Loucy (cell line): ENCODE measurements around the gene ALDH3A2.

Experiments
- H2AFZ ChIP-seq: fragments of 200-600 bp; sonication (generic); 2 replicates; pipeline ENCODE4 v1.6.0; 2016; ENCODE audit warnings: antibody characterized with exemption, mild to moderate bottlenecking, low read length, moderate library complexity
- H3F3A ChIP-seq: fragments of 200-600 bp; 2 replicates; pipeline ENCODE4 v1.6.0; 2016; ENCODE audit warnings: antibody characterized with exemption, low read depth, mild to moderate bottlenecking
- H3K27me3 ChIP-seq: fragments of 200-600 bp; sonication (generic); 2 replicates; pipeline ENCODE4 v1.6.1; 2014; ENCODE audit warnings: low read length, mild to moderate bottlenecking; ENCODE audit not compliant: insufficient read depth, poor library complexity, severe bottlenecking
- H3K36me3 ChIP-seq: fragments of 200-600 bp; sonication (generic); 2 replicates; pipeline ENCODE4 v1.6.1; 2016; ENCODE audit warnings: low read length; ENCODE audit not compliant: insufficient read depth
- H3K4me1 ChIP-seq: fragments of 200-600 bp; sonication (generic); 2 replicates; pipeline ENCODE4 v1.5.1; 2014; ENCODE audit warnings: low read length, mild to moderate bottlenecking; ENCODE audit not compliant: insufficient read depth, poor library complexity, severe bottlenecking
- H3K4me2 ChIP-seq: fragments of 200-600 bp; sonication (generic); 2 replicates; pipeline ENCODE4 v1.6.0; 2014; ENCODE audit warnings: antibody characterized with exemption, low read length, low read depth, mild to moderate bottlenecking; ENCODE audit not compliant: poor library complexity, severe bottlenecking
- H3K4me3 ChIP-seq: fragments of 200-600 bp; sonication (generic); 2 replicates; pipeline ENCODE4 v1.5.1; 2014; ENCODE audit warnings: low read length, mild to moderate bottlenecking, mixed read lengths; ENCODE audit not compliant: poor library complexity, severe bottlenecking
- H3K79me2 ChIP-seq: fragments of 200-600 bp; sonication (generic); 2 replicates; pipeline ENCODE4 v1.6.1; 2014; ENCODE audit warnings: low read length; ENCODE audit not compliant: insufficient read depth
- H3K9ac ChIP-seq: fragments of 200-600 bp; sonication (generic); 2 replicates; pipeline ENCODE4 v1.6.0; 2014; ENCODE audit warnings: mild to moderate bottlenecking, low read depth, low read length, moderate library complexity; ENCODE audit not compliant: poor library complexity, severe bottlenecking
- H3K9me2 ChIP-seq: fragments of 200-600 bp; sonication (generic); replicated peaks from 2 replicates; pipeline ENCODE4 v1.6.1; 2016; ENCODE audit warnings: low read depth, low read length, mixed read lengths
- H3K9me3 ChIP-seq: fragments of 200-600 bp; sonication (generic); 2 replicates; pipeline ENCODE4 v1.6.1; 2014; ENCODE audit warnings: mild to moderate bottlenecking, antibody characterized with exemption, low read length, low read depth; ENCODE audit not compliant: insufficient read depth
- H4K20me1 ChIP-seq: fragments of 200-600 bp; sonication (generic); 2 replicates; pipeline ENCODE4 v1.6.0; 2014; ENCODE audit warnings: antibody characterized with exemption, low read length, mild to moderate bottlenecking; ENCODE audit not compliant: insufficient read depth, poor library complexity, severe bottlenecking
- EZH2phosphoT487 ChIP-seq: fragments of 200-600 bp; IDR thresholded peaks from 2 replicates; pipeline ENCODE4 v1.6.1; 2018; ENCODE audit warnings: antibody characterized with exemption, mild to moderate bottlenecking, moderate library complexity, borderline replicate concordance
- TF ChIP-seq, protein P1 (sequence below): fragments of 200-600 bp; sonication (generic); conservative IDR thresholded peaks from 2 replicates; pipeline ENCODE4 v1.5.1; 2014; ENCODE audit warnings: mild to moderate bottlenecking, antibody characterized with exemption, low read length

ALDH3A2 gene

DNA sequence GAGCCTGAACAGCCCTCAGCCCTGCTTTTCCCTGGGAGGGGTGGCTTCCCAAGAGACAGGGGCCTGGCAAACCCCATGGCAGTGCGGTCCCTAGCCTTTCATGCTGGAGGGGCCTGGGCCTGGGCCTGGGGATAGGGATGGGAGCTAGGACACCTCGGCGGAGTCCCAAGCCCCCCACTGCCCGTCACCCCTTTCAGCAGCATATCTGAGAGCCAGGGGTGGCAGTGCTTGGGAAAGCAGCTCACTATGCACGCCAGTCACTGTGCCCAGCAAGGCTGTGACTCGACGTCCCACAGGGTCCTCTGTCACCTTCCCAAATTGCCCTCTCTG is 68.4 kb downstream of the ALDH3A2 start:
- Histone ChIP-seq H3F3A (no peaks in the 10 kb centered on the region), H3K4me1 (no peaks in the 10 kb centered on the region), H3K27me3 (no peaks in the 10 kb centered on the region), H3K4me3 (no peak overlapping the region), H3K9me3 (no peaks in the 10 kb centered on the region), H3K9me2 (no peaks in the 10 kb centered on the region), H3K36me3 (no peaks in the 10 kb centered on the region), H2AFZ (no peak overlapping the region), H3K79me2 (no peaks in the 10 kb centered on the region), H3K9ac (no peak overlapping the region), H4K20me1 (no peaks in the 10 kb centered on the region), H3K4me2 (no peak overlapping the region)
- TF ChIP-seq, protein P1, sequence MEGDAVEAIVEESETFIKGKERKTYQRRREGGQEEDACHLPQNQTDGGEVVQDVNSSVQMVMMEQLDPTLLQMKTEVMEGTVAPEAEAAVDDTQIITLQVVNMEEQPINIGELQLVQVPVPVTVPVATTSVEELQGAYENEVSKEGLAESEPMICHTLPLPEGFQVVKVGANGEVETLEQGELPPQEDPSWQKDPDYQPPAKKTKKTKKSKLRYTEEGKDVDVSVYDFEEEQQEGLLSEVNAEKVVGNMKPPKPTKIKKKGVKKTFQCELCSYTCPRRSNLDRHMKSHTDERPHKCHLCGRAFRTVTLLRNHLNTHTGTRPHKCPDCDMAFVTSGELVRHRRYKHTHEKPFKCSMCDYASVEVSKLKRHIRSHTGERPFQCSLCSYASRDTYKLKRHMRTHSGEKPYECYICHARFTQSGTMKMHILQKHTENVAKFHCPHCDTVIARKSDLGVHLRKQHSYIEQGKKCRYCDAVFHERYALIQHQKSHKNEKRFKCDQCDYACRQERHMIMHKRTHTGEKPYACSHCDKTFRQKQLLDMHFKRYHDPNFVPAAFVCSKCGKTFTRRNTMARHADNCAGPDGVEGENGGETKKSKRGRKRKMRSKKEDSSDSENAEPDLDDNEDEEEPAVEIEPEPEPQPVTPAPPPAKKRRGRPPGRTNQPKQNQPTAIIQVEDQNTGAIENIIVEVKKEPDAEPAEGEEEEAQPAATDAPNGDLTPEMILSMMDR = no peak
- no peak for TF ChIP-seq EZH2phosphoT487

DNA sequence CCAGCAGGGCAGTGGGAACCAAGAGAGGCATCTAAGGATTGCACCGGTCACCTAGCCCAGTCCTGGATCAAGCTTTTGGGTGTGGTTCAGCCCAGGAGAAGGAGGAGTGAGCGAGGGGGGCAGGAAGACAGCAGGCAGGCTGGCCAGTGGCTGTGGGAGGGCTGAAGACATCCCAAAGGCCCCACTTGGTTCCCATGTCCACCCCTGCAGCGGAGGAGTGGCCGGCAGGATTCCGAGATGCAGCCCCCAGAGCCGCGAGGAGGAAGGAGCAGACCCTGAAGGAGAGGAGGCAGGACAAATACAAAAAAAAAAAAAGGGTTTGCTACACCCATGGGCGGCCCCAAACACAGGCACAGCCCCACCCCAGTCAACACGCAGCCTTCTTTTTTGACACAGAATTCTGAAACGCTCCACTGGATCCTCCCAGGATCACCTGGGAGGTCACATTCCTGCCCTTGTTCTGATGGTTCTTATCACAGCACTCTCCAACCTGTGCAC is 68.9 kb downstream of the ALDH3A2 start:
- TF ChIP-seq, protein P1 = no peak
- no peak for TF ChIP-seq EZH2phosphoT487
- Histone ChIP-seq H3F3A (no peaks in the 10 kb centered on the region), H3K9me3 (no peaks in the 10 kb centered on the region), H2AFZ (no peak overlapping the region), H3K27me3 (no peaks in the 10 kb centered on the region), H3K36me3 (no peaks in the 10 kb centered on the region), H4K20me1 (no peaks in the 10 kb centered on the region), H3K4me3 (no peak overlapping the region), H3K9ac (no peak overlapping the region), H3K4me2 (no peak overlapping the region), H3K4me1 (no peaks in the 10 kb centered on the region), H3K79me2 (no peaks in the 10 kb centered on the region), H3K9me2 (no peaks in the 10 kb centered on the region)

DNA sequence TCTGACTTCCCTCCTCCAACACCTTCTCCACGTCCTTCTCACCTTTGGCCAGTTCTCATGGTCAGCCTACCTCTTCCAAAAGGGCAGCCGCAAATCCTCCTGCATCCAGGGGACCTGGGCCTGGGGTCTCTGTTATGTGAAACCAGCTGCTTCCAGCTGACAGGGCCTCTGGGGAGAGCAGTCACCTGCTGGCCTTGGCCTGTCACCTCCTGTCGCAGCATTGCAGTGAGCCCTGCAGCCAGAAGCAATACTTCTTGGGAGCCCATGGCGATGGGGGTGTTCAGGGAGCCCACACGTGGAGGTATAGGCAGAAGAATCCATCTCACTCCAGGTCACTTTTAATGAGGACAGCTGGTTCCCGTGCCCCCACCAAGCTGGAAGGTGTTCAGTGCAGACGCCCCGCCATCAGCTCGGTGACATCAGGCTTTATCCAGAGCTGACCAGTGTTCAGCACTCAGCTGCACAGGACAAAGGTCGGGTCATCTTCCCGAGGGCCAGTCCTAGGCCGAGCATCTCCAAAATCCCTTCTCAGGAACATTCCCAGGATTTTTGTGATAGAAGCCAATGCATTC is 69.6 kb downstream of the ALDH3A2 start:
- Histone ChIP-seq H3K27me3 (no peaks in the 10 kb centered on the region), H3K4me2 (no peak overlapping the region), H3K9me2 (no peaks in the 10 kb centered on the region), H3K4me3 (no peak overlapping the region), H3K36me3 (no peaks in the 10 kb centered on the region), H3K79me2 (no peaks in the 10 kb centered on the region), H2AFZ (no peak overlapping the region), H3K9me3 (no peaks in the 10 kb centered on the region), H3K9ac (no peak overlapping the region), H4K20me1 (no peaks in the 10 kb centered on the region), H3F3A (no peaks in the 10 kb centered on the region), H3K4me1 (no peaks in the 10 kb centered on the region)
- TF ChIP-seq EZH2phosphoT487 = no peak
- TF ChIP-seq, protein P1 = no peak
